Measurements from ENCODE around the gene STX2.

DNA sequence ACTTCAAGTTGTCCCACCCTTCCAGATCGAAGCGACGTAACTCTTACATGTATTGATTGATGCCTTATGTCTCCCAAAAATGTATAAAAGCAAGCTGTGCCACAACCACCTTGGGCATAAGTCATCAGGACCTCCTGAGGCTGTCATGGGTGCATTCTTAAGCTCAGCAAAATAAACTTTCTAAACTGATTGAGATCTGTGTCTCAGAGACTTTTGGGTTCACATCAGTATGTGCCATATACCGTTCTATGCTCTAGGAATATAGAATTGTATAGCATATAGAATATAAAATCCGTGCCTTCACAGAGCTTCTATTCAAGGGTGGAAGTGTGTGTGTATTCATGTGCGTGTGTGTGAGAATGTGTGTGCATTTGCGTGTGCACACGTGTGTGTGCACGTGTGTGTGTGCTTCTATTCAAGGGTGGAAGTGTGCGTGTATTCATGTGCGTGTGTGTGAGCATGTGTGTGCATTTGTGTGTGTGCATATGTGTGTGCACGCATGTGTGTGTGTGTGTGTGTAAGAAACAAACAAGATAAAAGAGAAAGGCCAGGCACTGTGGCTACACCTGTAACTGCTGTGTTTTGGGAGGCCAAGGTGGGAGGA is 11.5 kb upstream of the STX2 start:
- TF ChIP-seq, protein P1, sequence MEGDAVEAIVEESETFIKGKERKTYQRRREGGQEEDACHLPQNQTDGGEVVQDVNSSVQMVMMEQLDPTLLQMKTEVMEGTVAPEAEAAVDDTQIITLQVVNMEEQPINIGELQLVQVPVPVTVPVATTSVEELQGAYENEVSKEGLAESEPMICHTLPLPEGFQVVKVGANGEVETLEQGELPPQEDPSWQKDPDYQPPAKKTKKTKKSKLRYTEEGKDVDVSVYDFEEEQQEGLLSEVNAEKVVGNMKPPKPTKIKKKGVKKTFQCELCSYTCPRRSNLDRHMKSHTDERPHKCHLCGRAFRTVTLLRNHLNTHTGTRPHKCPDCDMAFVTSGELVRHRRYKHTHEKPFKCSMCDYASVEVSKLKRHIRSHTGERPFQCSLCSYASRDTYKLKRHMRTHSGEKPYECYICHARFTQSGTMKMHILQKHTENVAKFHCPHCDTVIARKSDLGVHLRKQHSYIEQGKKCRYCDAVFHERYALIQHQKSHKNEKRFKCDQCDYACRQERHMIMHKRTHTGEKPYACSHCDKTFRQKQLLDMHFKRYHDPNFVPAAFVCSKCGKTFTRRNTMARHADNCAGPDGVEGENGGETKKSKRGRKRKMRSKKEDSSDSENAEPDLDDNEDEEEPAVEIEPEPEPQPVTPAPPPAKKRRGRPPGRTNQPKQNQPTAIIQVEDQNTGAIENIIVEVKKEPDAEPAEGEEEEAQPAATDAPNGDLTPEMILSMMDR (IDR thresholded peaks at IDR 0.05; ENCODE audit: low read length): no peak
- TF ChIP-seq EZH2 (optimal IDR thresholded peaks at IDR 0.05; ENCODE audit: low read depth, low read length) (no peak), EZH2phosphoT487 (IDR thresholded peaks at IDR 0.05; ENCODE audit: low read length) (no peak)
